Measurements from ENCODE around the gene AKAP13.

The AKAP13 gene

DNA sequence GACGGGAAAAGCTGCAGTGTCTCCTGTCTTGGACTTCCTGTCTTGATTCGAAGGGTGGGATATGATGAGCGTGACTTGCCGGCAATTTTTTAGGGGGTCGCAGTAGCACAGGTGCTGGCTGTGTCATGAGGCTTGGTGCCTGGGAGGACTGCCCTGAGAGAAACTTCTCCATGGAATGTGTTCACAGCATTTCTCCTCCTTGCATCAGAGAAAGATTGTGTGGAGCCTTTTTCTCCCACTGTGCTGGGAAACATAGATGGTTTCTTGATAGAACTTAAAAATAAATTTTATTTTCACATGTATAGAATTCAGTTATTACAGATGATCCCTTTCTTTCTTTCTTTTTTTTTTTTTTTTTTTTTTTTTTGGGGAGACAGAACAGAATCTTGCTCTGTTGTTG, 292.9 kb downstream of the AKAP13 start:
- no peaks in the 10 kb centered on the region for H3K27me3 Mint-ChIP-seq
- ATAC-seq (replicated peaks; ENCODE audit: extremely low read depth, poor library complexity, severe bottlenecking), result no peak
- no peak overlapping the region for H3K4me3 Mint-ChIP-seq
- peak overlapping the region; percentile 38 for H3K27ac Mint-ChIP-seq (ENCODE audit: low read depth)
- no peaks in the 10 kb centered on the region for H3K9me3 Mint-ChIP-seq
- no peak for DNase-seq (ENCODE audit: low spot score in 2 of 2)
- peaks cover 2% of the 10 kb centered on the region for H3K4me1 Mint-ChIP-seq
- H3K36me3 Mint-ChIP-seq (ENCODE audit: insufficient read depth), result peaks cover 56% of the 10 kb centered on the region

GRCh38 chr15:85676342-85677098, 296.1 kb downstream of the AKAP13 start:
- Mint-ChIP-seq H3K27ac (ENCODE audit: low read depth) (no peak overlapping the region), H3K4me3 (no peak overlapping the region), H3K27me3 (no peaks in the 10 kb centered on the region), H3K36me3 (ENCODE audit: insufficient read depth) (peaks cover 43% of the 10 kb centered on the region), H3K9me3 (no peaks in the 10 kb centered on the region), H3K4me1 (no peaks in the 10 kb centered on the region)
- no peak for ATAC-seq (replicated peaks; ENCODE audit: extremely low read depth, poor library complexity, severe bottlenecking)
- DNase-seq (ENCODE audit: low spot score in 2 of 2), result no peak

- H3K36me3 Mint-ChIP-seq (ENCODE audit: insufficient read depth), result peaks cover 30% of the 10 kb centered on the region
- H3K9me3 Mint-ChIP-seq, result no peaks in the 10 kb centered on the region
Measured at GRCh38 chr15:85679231-85679630, 298.8 kb downstream of the AKAP13 start.

GRCh38 chr15:85681386-85681785, 301.0 kb downstream of the AKAP13 start:
- no peak overlapping the region for H3K4me3 Mint-ChIP-seq
- H3K27me3 Mint-ChIP-seq, result no peaks in the 10 kb centered on the region
- H3K36me3 Mint-ChIP-seq (ENCODE audit: insufficient read depth), result peaks cover 32% of the 10 kb centered on the region
- ATAC-seq (replicated peaks; ENCODE audit: extremely low read depth, poor library complexity, severe bottlenecking) (no peak), DNase-seq (ENCODE audit: low spot score in 2 of 2) (no peak)
- H3K4me1 Mint-ChIP-seq, result peaks cover 4% of the 10 kb centered on the region
- no peaks in the 10 kb centered on the region for H3K9me3 Mint-ChIP-seq
- no peak overlapping the region for H3K27ac Mint-ChIP-seq (ENCODE audit: low read depth)

More at GRCh38 chr15:85679231-85679630, 298.8 kb downstream of the AKAP13 start:
- H3K27ac Mint-ChIP-seq (ENCODE audit: low read depth), result no peak overlapping the region
- H3K27me3 Mint-ChIP-seq, result no peaks in the 10 kb centered on the region
- ATAC-seq (replicated peaks; ENCODE audit: extremely low read depth, poor library complexity, severe bottlenecking) (no peak), DNase-seq (ENCODE audit: low spot score in 2 of 2) (no peak)
- no peaks in the 10 kb centered on the region for H3K4me1 Mint-ChIP-seq
- H3K4me3 Mint-ChIP-seq, result no peak overlapping the region

GRCh38 chr15:85684174-85684710, 303.8 kb downstream of the AKAP13 start:
- Mint-ChIP-seq H3K36me3 (ENCODE audit: insufficient read depth) (peaks cover 22% of the 10 kb centered on the region), H3K9me3 (no peaks in the 10 kb centered on the region), H3K4me1 (peaks cover 14% of the 10 kb centered on the region), H3K27ac (ENCODE audit: low read depth) (peak overlapping the region; percentile 20), H3K4me3 (no peak overlapping the region), H3K27me3 (no peaks in the 10 kb centered on the region)
- no peak for ATAC-seq (replicated peaks; ENCODE audit: extremely low read depth, poor library complexity, severe bottlenecking)
- no peak for DNase-seq (ENCODE audit: low spot score in 2 of 2)

- Mint-ChIP-seq H3K27ac (ENCODE audit: low read depth) (no peak overlapping the region), H3K36me3 (ENCODE audit: insufficient read depth) (peaks cover 29% of the 10 kb centered on the region)
- ATAC-seq (replicated peaks; ENCODE audit: extremely low read depth, poor library complexity, severe bottlenecking), result no peak
Measured at GRCh38 chr15:85685356-85685755, 305.0 kb downstream of the AKAP13 start.

DNA sequence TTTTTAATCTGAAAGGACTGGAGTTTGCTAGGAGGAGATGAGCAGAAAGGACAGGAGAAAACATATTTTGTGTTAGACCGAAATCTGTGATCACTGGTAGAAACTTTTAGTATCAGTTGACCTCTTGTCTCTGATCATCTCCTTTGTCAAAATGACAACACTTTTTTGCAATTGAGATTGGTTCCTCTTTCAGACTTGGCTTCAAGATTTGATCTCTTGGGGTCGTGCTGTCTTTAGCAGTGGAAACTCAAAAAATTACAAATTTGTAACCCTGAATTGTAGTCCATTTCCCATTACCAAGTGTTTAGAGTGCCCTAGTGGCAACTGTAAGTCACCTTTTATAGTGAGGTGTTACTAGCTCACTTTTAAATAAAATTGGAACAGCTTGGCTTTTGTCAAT, 306.9 kb downstream of the AKAP13 start:
- DNase-seq (ENCODE audit: low spot score in 2 of 2) (no peak), ATAC-seq (replicated peaks; ENCODE audit: extremely low read depth, poor library complexity, severe bottlenecking) (no peak)
- Mint-ChIP-seq H3K4me3 (no peak overlapping the region), H3K9me3 (no peaks in the 10 kb centered on the region), H3K36me3 (ENCODE audit: insufficient read depth) (peaks cover 33% of the 10 kb centered on the region), H3K27ac (ENCODE audit: low read depth) (peak overlapping the region; percentile 20), H3K4me1 (peaks cover 37% of the 10 kb centered on the region), H3K27me3 (no peaks in the 10 kb centered on the region)

More at GRCh38 chr15:85685356-85685755, 305.0 kb downstream of the AKAP13 start:
- peaks cover 23% of the 10 kb centered on the region for H3K4me1 Mint-ChIP-seq
- no peak for DNase-seq (ENCODE audit: low spot score in 2 of 2)
- H3K4me3 Mint-ChIP-seq, result no peak overlapping the region
- no peaks in the 10 kb centered on the region for H3K27me3 Mint-ChIP-seq
- no peaks in the 10 kb centered on the region for H3K9me3 Mint-ChIP-seq

- Mint-ChIP-seq H3K36me3 (ENCODE audit: insufficient read depth) (peaks cover 36% of the 10 kb centered on the region), H3K27ac (ENCODE audit: low read depth) (peak overlapping the region; percentile 98), H3K27me3 (no peaks in the 10 kb centered on the region), H3K4me1 (peaks cover 49% of the 10 kb centered on the region), H3K4me3 (peak overlapping the region; percentile 90), H3K9me3 (no peaks in the 10 kb centered on the region)
- ATAC-seq (replicated peaks; ENCODE audit: extremely low read depth, poor library complexity, severe bottlenecking) (no peak), DNase-seq (ENCODE audit: low spot score in 2 of 2) (no peak)
Measured at GRCh38 chr15:85688711-85689110, 308.3 kb downstream of the AKAP13 start.

- H3K4me1 Mint-ChIP-seq, result peaks cover 53% of the 10 kb centered on the region
- peak overlapping the region; percentile 90 for H3K4me3 Mint-ChIP-seq
- H3K27me3 Mint-ChIP-seq, result no peaks in the 10 kb centered on the region
- no peaks in the 10 kb centered on the region for H3K9me3 Mint-ChIP-seq
- ATAC-seq (replicated peaks; ENCODE audit: extremely low read depth, poor library complexity, severe bottlenecking) (peak; percentile 73), DNase-seq (ENCODE audit: low spot score in 2 of 2) (peak; percentile 46 to 71)
- H3K36me3 Mint-ChIP-seq (ENCODE audit: insufficient read depth), result peaks cover 44% of the 10 kb centered on the region
- H3K27ac Mint-ChIP-seq (ENCODE audit: low read depth), result peak overlapping the region; percentile 98
Measured at GRCh38 chr15:85689729-85690128, 309.3 kb downstream of the AKAP13 start.

DNA sequence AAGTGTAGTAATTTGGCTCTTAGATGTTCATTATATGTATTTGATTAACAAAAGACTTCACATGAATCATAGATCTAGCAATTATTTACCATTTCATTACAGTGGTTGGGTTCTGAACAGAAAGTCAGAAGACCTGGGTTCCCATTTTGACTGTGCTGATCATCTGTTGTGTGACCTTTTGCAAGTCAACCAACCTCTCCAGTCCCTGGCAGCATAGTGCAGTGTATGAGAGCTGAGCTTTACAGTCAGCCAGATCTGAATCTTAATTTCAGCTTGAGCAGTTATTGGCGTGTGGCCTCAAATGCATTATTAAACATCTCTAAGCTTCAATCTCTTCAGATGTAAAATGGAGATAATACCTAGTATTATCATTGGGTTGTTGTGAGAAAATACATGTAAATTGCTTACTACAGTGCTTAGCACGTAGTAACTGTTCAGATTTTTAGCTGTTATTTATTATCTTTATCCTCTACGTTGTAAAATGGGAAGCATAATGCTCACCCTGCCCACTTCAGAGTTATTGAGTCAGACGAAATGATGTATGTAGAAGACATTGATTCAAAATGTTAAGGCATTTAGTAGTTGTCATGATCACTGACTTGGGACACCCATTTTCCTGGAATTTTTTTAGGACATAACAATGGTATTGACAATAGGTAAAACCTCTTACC, 310.3 kb downstream of the AKAP13 start:
- peaks cover 58% of the 10 kb centered on the region for H3K4me1 Mint-ChIP-seq
- H3K27ac Mint-ChIP-seq (ENCODE audit: low read depth), result peak overlapping the region; percentile 98
- H3K36me3 Mint-ChIP-seq (ENCODE audit: insufficient read depth), result peaks cover 51% of the 10 kb centered on the region
- peak; percentile 27 for ATAC-seq (replicated peaks; ENCODE audit: extremely low read depth, poor library complexity, severe bottlenecking)
- peak overlapping the region; percentile 90 for H3K4me3 Mint-ChIP-seq
- no peaks in the 10 kb centered on the region for H3K9me3 Mint-ChIP-seq
- no peaks in the 10 kb centered on the region for H3K27me3 Mint-ChIP-seq
- peak in 1 of 2 donors; percentile 41 for DNase-seq (ENCODE audit: low spot score in 2 of 2)

- Mint-ChIP-seq H3K4me3 (peak overlapping the region; percentile 90), H3K9me3 (no peaks in the 10 kb centered on the region), H3K4me1 (peaks cover 61% of the 10 kb centered on the region), H3K27ac (ENCODE audit: low read depth) (peak overlapping the region; percentile 98), H3K36me3 (ENCODE audit: insufficient read depth) (peaks cover 57% of the 10 kb centered on the region), H3K27me3 (no peaks in the 10 kb centered on the region)
- DNase-seq (ENCODE audit: low spot score in 2 of 2), result no peak
- no peak for ATAC-seq (replicated peaks; ENCODE audit: extremely low read depth, poor library complexity, severe bottlenecking)
Measured at GRCh38 chr15:85691350-85692240, 311.2 kb downstream of the AKAP13 start.

- Mint-ChIP-seq H3K4me3 (peak overlapping the region; percentile 90), H3K4me1 (peaks cover 67% of the 10 kb centered on the region)
- no peak for DNase-seq (ENCODE audit: low spot score in 2 of 2)
Measured at GRCh38 chr15:85692321-85692720, 311.9 kb downstream of the AKAP13 start.

More at GRCh38 chr15:85692321-85692720, 311.9 kb downstream of the AKAP13 start:
- no peak for ATAC-seq (replicated peaks; ENCODE audit: extremely low read depth, poor library complexity, severe bottlenecking)
- no peaks in the 10 kb centered on the region for H3K9me3 Mint-ChIP-seq
- H3K36me3 Mint-ChIP-seq (ENCODE audit: insufficient read depth), result peaks cover 60% of the 10 kb centered on the region
- no peaks in the 10 kb centered on the region for H3K27me3 Mint-ChIP-seq
- H3K27ac Mint-ChIP-seq (ENCODE audit: low read depth), result peak overlapping the region; percentile 98
